B cell (primary cell): ENCODE results near the gene HERC2. TPM values are rescaled to one million over a fixed set of nuclear protein-coding genes. Genes with fewer than 3 reads are reported as not detected.

Source experiments
- ATAC-seq: fragments of 200-7000 bp; cut with Tn5 transposase; one replicate; pipeline ENCODE4 v1.10.0; 2021; ENCODE audit warnings: low read depth, mild to moderate bottlenecking, moderate number of reproducible peaks, moderate library complexity
- CTCF ChIA-PET: fragments of 350-600 bp; sonication (Branson Sonifier 250); formaldehyde crosslinking; loops from one replicate; lab custom pipeline; 2021; ENCODE audit warnings: antibody characterized with exemption, inconsistent platforms; lab: Charles Lee
- POLR2A ChIA-PET: fragments of 350-600 bp; sonication (Branson Sonifier 250); formaldehyde crosslinking; loops from one replicate; lab custom pipeline; 2021; ENCODE audit warnings: antibody characterized with exemption; lab: Charles Lee
- DNase-seq: peaks from one replicate; pipeline ENCODE4 v3.0.0; 2013
- H2AFZ ChIP-seq: 2 replicates; pipeline ENCODE4 v1.6.1; 2012; ENCODE audit warnings: mild to moderate bottlenecking, low read depth, low read length; ENCODE audit not compliant: insufficient read depth, poor library complexity, severe bottlenecking
- H3K27ac ChIP-seq, 2 donors: 1 replicate in 1 of 2; 2 replicates in 1 of 2; pipeline ENCODE4 v1.5.1; 2012 to 2013; ENCODE audit warnings: low read length in 2 of 2, mild to moderate bottlenecking in 2 of 2, moderate library complexity in 1 of 2
- H3K27me3 ChIP-seq, 4 experiments: fragments of 200-600 bp in 1 of 4; sonication (generic) in 1 of 4; replicated peaks in 1 of 4; 1 replicate in 2 of 4; 2 replicates in 2 of 4; pipeline versions ENCODE4 v1.6.1 to v1.7.0; 2013 to 2016; ENCODE audit warnings: low read length in 3 of 4, mild to moderate bottlenecking in 2 of 4, mixed read lengths in 1 of 4, moderate library complexity in 1 of 4; ENCODE audit not compliant: insufficient read depth in 4 of 4, control insufficient read depth in 3 of 4; ENCODE audit errors: control extremely low read depth in 1 of 4
- H3K36me3 ChIP-seq, 2 experiments: replicated peaks in 1 of 2; 1 replicate in 1 of 2; 2 replicates in 1 of 2; pipeline versions ENCODE4 v1.6.1 to v1.7.1; 2013; ENCODE audit warnings: low read length in 1 of 2; ENCODE audit not compliant: insufficient read depth in 2 of 2, control insufficient read depth in 1 of 2; ENCODE audit errors: control extremely low read depth in 1 of 2, extremely low read depth in 1 of 2
- H3K4me1 ChIP-seq, 2 donors: fragments of 200-600 bp in 1 of 2; sonication (generic) in 1 of 2; 1 replicate in 1 of 2; 2 replicates in 1 of 2; pipeline versions ENCODE4 v1.5.1 to v1.6.1; 2013 to 2017; ENCODE audit warnings: low read length in 2 of 2; ENCODE audit not compliant: control insufficient read depth in 2 of 2, insufficient read depth in 2 of 2
- H3K4me2 ChIP-seq: replicated peaks from 2 replicates; pipeline ENCODE3; 2012; ENCODE audit warnings: mild to moderate bottlenecking, low read depth, low read length; ENCODE audit not compliant: poor library complexity, severe bottlenecking
- H3K4me3 ChIP-seq, 5 experiments: fragments of 200-600 bp in 1 of 5; sonication (generic) in 1 of 5; 1 replicate in 3 of 5; 2 replicates in 2 of 5; pipeline versions ENCODE4 v1.5.1 to v1.7.0; 2011 to 2016; ENCODE audit warnings: low read length in 4 of 5, mild to moderate bottlenecking in 4 of 5, low read depth in 2 of 5, control low read depth in 1 of 5, moderate library complexity in 1 of 5; ENCODE audit not compliant: insufficient read depth in 1 of 5; ENCODE audit errors: control extremely low read depth in 1 of 5, extremely low read depth in 1 of 5
- H3K79me2 ChIP-seq: fragments of 200-600 bp; sonication (generic); one replicate; pipeline ENCODE4 v1.6.0; 2016; ENCODE audit warnings: low read length; ENCODE audit not compliant: control insufficient read depth, insufficient read depth
- H3K9ac ChIP-seq: fragments of 200-600 bp; sonication (generic); 2 replicates; pipeline ENCODE4 v1.6.1; 2017; ENCODE audit warnings: mild to moderate bottlenecking, low read length, moderate library complexity
- H3K9me3 ChIP-seq, 3 donors: one replicate each; pipeline versions ENCODE4 v1.6.1 to v1.7.1; 2013; ENCODE audit warnings: low read length in 2 of 3; ENCODE audit not compliant: control insufficient read depth in 2 of 3, insufficient read depth in 1 of 3; ENCODE audit errors: control extremely low read depth in 1 of 3
- H4K20me1 ChIP-seq: 2 replicates; pipeline ENCODE4 v1.6.0; 2012; ENCODE audit warnings: mild to moderate bottlenecking, low read length; ENCODE audit not compliant: insufficient read depth, control insufficient read depth, poor library complexity, severe bottlenecking
- H3K27ac Mint-ChIP-seq: one replicate; pipeline ENCODE4 v1.8.0; 2021; ENCODE audit warnings: mixed read lengths
- H3K27me3 Mint-ChIP-seq: one replicate; pipeline ENCODE4 v1.8.0; 2021; ENCODE audit warnings: mixed read lengths
- H3K4me1 Mint-ChIP-seq: one replicate; pipeline ENCODE4 v1.8.0; 2021; ENCODE audit warnings: mixed read lengths
- H3K4me3 Mint-ChIP-seq: one replicate; pipeline ENCODE4 v1.8.0; 2021; ENCODE audit warnings: mixed read lengths
- H3K9me3 Mint-ChIP-seq: one replicate; pipeline ENCODE4 v1.8.0; 2022; ENCODE audit warnings: mixed read lengths; ENCODE audit not compliant: insufficient read depth
- EZH2 ChIP-seq: IDR thresholded peaks from 2 replicates; pipeline ENCODE4 v1.6.1; 2012; ENCODE audit warnings: borderline replicate concordance, low read depth, mild to moderate bottlenecking, moderate library complexity, low read length; ENCODE audit not compliant: insufficient read depth, poor library complexity, severe bottlenecking
- WGBS: methylation state at CpG from one replicate; pipeline ENCODE4 v1.1.5; 2013; ENCODE audit warnings: missing lambda C conversion rate; ENCODE audit not compliant: insufficient coverage; 5-methylcytosine and 5-hydroxymethylcytosine counted together
- intact Hi-C: fragments of 100-400 bp; cut with micrococcal nuclease; formaldehyde crosslinking; loops from one replicate; pipeline ENCODE4 v1.10.0; 2022
- polyA plus RNA-seq: library from polyadenylated mRNA; depleted of rRNA; stranded (reverse); fragments of >200 nt; gene quantifications from 2 replicates; pipeline ENCODE4 v1.2.3, GENCODE V29; 2012
- total RNA-seq, 2 donors: library from RNA; stranded (reverse); fragments of 120-200 nt in 1 of 2; gene quantifications; 1 replicate in 1 of 2; 2 replicates in 1 of 2; pipeline versions ENCODE4 v1.2.3 to v1.2.4, GENCODE V29; 2013 to 2022
- TF ChIP-seq, protein P1 (sequence below): fragments of 200-600 bp; IDR thresholded peaks from one replicate; pipeline ENCODE4 v1.8.0; 2022; ENCODE audit warnings: antibody characterized with exemption, mild to moderate bottlenecking

The HERC2 gene
- total and polyA plus RNA-seq, 2 donors (not counting 1 experiment from before 2014, with no cell fraction given) = 31.0 to 52.7 TPM

DNA sequence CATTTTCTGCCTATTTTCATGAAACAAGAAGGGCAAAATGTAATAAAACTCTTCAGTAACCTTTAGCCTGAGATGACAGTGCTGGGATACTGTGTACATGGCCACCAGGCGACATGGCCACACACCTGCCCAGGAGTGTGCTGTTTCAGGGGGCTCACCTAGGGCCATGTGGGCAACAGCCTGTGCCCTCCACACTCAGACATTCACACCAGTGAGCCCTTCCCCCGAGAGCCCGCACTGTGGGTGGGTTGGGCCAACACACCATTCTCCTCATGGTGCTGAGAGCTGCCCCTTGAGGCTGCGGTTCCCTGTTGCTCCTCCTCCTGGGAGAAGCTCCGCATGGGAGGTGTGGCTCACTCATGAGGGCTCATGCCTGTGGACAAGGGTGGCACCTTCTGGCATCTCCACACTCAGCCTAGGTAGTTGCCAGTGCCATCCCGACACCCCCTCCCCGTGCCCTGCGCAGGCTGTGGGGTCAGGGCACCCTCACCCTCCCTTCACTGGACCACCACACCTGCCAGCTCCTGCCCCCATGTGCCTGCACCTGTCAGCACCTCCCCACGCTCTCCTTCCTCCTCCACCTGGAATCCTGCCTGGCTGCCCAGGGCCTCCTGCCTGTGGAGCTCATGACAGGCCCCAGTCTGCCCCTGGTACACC is 242.5 kb downstream of the HERC2 start:
- peaks cover 0 to 5% (median 0%) of the 10 kb centered on the region in 4 experiments for H3K27me3 ChIP-seq
- Mint-ChIP-seq H3K4me1 (no peaks in the 10 kb centered on the region), H3K4me3 (no peak overlapping the region), H3K27me3 (peaks cover 17% of the 10 kb centered on the region), H3K27ac (no peak overlapping the region), H3K9me3 (no peaks in the 10 kb centered on the region)
- intact Hi-C loops = no loop called here
- CTCF ChIA-PET = no interaction called here
- DNase-seq = no peak
- H3K27ac ChIP-seq = no peak overlapping the region
- no peaks in the 10 kb centered on the region for H3K4me1 ChIP-seq
- no peaks in the 10 kb centered on the region for H4K20me1 ChIP-seq
- POLR2A ChIA-PET = no interaction called here
- ATAC-seq = no peak
- H3K36me3 ChIP-seq = no peaks in the 10 kb centered on the region
- peaks cover 0 to 5% (median 0%) of the 10 kb centered on the region in 3 donors for H3K9me3 ChIP-seq
- H2AFZ ChIP-seq = no peak overlapping the region
- H3K9ac ChIP-seq = no peak overlapping the region
- no peak overlapping the region for H3K4me2 ChIP-seq
- H3K79me2 ChIP-seq = no peaks in the 10 kb centered on the region
- no peak overlapping the region for H3K4me3 ChIP-seq
- TF ChIP-seq, protein P1, sequence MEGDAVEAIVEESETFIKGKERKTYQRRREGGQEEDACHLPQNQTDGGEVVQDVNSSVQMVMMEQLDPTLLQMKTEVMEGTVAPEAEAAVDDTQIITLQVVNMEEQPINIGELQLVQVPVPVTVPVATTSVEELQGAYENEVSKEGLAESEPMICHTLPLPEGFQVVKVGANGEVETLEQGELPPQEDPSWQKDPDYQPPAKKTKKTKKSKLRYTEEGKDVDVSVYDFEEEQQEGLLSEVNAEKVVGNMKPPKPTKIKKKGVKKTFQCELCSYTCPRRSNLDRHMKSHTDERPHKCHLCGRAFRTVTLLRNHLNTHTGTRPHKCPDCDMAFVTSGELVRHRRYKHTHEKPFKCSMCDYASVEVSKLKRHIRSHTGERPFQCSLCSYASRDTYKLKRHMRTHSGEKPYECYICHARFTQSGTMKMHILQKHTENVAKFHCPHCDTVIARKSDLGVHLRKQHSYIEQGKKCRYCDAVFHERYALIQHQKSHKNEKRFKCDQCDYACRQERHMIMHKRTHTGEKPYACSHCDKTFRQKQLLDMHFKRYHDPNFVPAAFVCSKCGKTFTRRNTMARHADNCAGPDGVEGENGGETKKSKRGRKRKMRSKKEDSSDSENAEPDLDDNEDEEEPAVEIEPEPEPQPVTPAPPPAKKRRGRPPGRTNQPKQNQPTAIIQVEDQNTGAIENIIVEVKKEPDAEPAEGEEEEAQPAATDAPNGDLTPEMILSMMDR = no peak
- TF ChIP-seq EZH2 = no peak
- WGBS = 95% methylated on average over 8 of the region's 9 CpGs

- no peaks in the 10 kb centered on the region for H3K4me1 ChIP-seq
- ChIA-PET POLR2A (no interaction called here), CTCF (interaction anchor here (1.0 kb wide), 1 partner anchor 13 kb away, joined by 4 read pairs; no protein-coding TSS in a partner anchor)
- WGBS = 100% methylated on average over 1 of the region's 1 CpG
- H3K27ac Mint-ChIP-seq = no peak overlapping the region
- TF ChIP-seq, protein P1 = no peak
- no peak for TF ChIP-seq EZH2
- ATAC-seq = no peak
- H2AFZ ChIP-seq = no peak overlapping the region
- no peaks in the 10 kb centered on the region for H3K79me2 ChIP-seq
- no peaks in the 10 kb centered on the region for H3K4me1 Mint-ChIP-seq
- no peaks in the 10 kb centered on the region for H3K36me3 ChIP-seq
- H4K20me1 ChIP-seq = no peaks in the 10 kb centered on the region
- H3K27me3 Mint-ChIP-seq = peaks cover 16% of the 10 kb centered on the region
- H3K27ac ChIP-seq = no peak overlapping the region
- H3K4me2 ChIP-seq = no peak overlapping the region
- no peaks in the 10 kb centered on the region for H3K9me3 Mint-ChIP-seq
- H3K27me3 ChIP-seq = no peaks in the 10 kb centered on the region
- no peak overlapping the region for H3K9ac ChIP-seq
- intact Hi-C loops = no loop called here
- H3K4me3 Mint-ChIP-seq = no peak overlapping the region
- DNase-seq = no peak
- H3K4me3 ChIP-seq = no peak overlapping the region
- no peaks in the 10 kb centered on the region for H3K9me3 ChIP-seq
Measured at GRCh38 chr15:28078191-28078719, 243.7 kb downstream of the HERC2 start.
